ENCODE data around the gene DNAH9. TPM values are rescaled to one million over a fixed set of nuclear protein-coding genes. Genes with fewer than 3 reads are reported as not detected.

Gene DNAH9
- total and polyA plus RNA-seq, 2 of the 8 experiments (the other 6 are each of a cell fraction or from before 2014, with no cell fraction given), result 0.21 to 0.86 TPM

GRCh38 chr17:11737313-11737679 lies 139.0 kb downstream of the DNAH9 start (continued):
- no peak for TF ChIP-seq NANOG (IDR thresholded peaks at IDR 0.05; ENCODE audit: insufficient read depth, low read depth, low read length, poor library complexity, severe bottlenecking)
- TF ChIP-seq SIN3A (conservative IDR thresholded peaks at IDR 0.05 in 1 of 2, IDR thresholded peaks at IDR 0.05 in 1 of 2; ENCODE audit: low read depth in 1 of 2, low read length in 2 of 2), result no peak
- no peak for TF ChIP-seq YY1 (IDR thresholded peaks at IDR 0.05; ENCODE audit: low read depth, low read length)
- TF ChIP-seq EZH2 (IDR thresholded peaks at IDR 0.05; ENCODE audit: low read depth, low read length, severe bottlenecking), result no peak
- TF ChIP-seq SIRT6 (IDR thresholded peaks at IDR 0.05; ENCODE audit: low read length), result no peak
- no peak for TF ChIP-seq KDM5A (IDR thresholded peaks at IDR 0.05; ENCODE audit: low read length)
- no peak for TF ChIP-seq TAF1 (IDR thresholded peaks at IDR 0.05; ENCODE audit: low read depth, low read length)
- no peak for TF ChIP-seq KDM4A (IDR thresholded peaks at IDR 0.05; ENCODE audit: low read depth, low read length, severe bottlenecking)
- no peak for TF ChIP-seq POLR2AphosphoS5 (IDR thresholded peaks at IDR 0.05; ENCODE audit: low read depth, low read length)

Measured in H1 (cell line).